Stimulated activated CD4-positive, alpha-beta T cell treated with anti-CD3 and anti-CD28 coated beads, Interleukin-1b, Interleukin-23, amount 100 ng/mL, for 4 hours (primary cell): ENCODE results near the gene UBE2L6.

Experiments
- DNase-seq, 2 donors: peaks; one replicate each; pipeline ENCODE4 v3.0.0-alpha.2; 2020; ENCODE audit warnings: low read depth in 2 of 2

UBE2L6 gene

GRCh38 chr11:57567515-57568329 is at the start of gene UBE2L6:
UBE2L6 (minus strand) TSS chr11:57567672; CDS start chr11:57567611, 61 bp downstream.
- peak; percentile 58 to 69 for DNase-seq

- DNase-seq = no peak
Observed at GRCh38 chr11:57616595-57616994, 49.1 kb upstream of the UBE2L6 start.

GRCh38 chr11:57615308-57615707 is 47.8 kb upstream of the UBE2L6 start:
- DNase-seq = no peak

- DNase-seq = no peak
Observed at GRCh38 chr11:57614234-57614772, 46.8 kb upstream of the UBE2L6 start.

GRCh38 chr11:57610170-57610569 is 42.7 kb upstream of the UBE2L6 start:
- no peak for DNase-seq

GRCh38 chr11:57605028-57605420 is 37.6 kb upstream of the UBE2L6 start:
- no peak for DNase-seq

- no peak for DNase-seq
Observed at GRCh38 chr11:57604296-57605027, 37.0 kb upstream of the UBE2L6 start.

GRCh38 chr11:57601297-57601696 is 33.8 kb upstream of the UBE2L6 start:
- no peak for DNase-seq

- no peak for DNase-seq
Observed at GRCh38 chr11:57599381-57599780, 31.9 kb upstream of the UBE2L6 start.

- DNase-seq = no peak
Observed at GRCh38 chr11:57598831-57599155, 31.3 kb upstream of the UBE2L6 start.

GRCh38 chr11:57597916-57598830 is 30.7 kb upstream of the UBE2L6 start:
- no peak for DNase-seq

GRCh38 chr11:57597461-57597915 is 30.0 kb upstream of the UBE2L6 start, which contains the start of gene SERPING1:
SERPING1 (plus strand) TSS chr11:57597685; CDS start chr11:57598271, 586 bp downstream.
- DNase-seq = no peak

- no peak for DNase-seq
Observed at GRCh38 chr11:57596266-57596885, 28.9 kb upstream of the UBE2L6 start.

GRCh38 chr11:57588046-57588710 is 20.7 kb upstream of the UBE2L6 start:
- no peak for DNase-seq

- DNase-seq = no peak
Observed at GRCh38 chr11:57586711-57587245, 19.3 kb upstream of the UBE2L6 start.

- no peak for DNase-seq
Observed at GRCh38 chr11:57585301-57585700, 17.8 kb upstream of the UBE2L6 start.

- DNase-seq = no peak
Observed at GRCh38 chr11:57584341-57584740, 16.9 kb upstream of the UBE2L6 start.

GRCh38 chr11:57574061-57574460 is 6.6 kb upstream of the UBE2L6 start:
- no peak for DNase-seq

- DNase-seq = no peak
Observed at GRCh38 chr11:57571606-57572005, 4.1 kb upstream of the UBE2L6 start.

GRCh38 chr11:57568330-57568766 is 876 bp upstream of the UBE2L6 start:
- DNase-seq = peak; percentile 87 to 89
